ENCODE measurements around the gene TNPO3. TPM values are rescaled to one million over a fixed set of nuclear protein-coding genes. Genes with fewer than 3 reads are reported as not detected.

TNPO3 gene
- total RNA-seq, 2 experiments from 2014 or later: 17.1 to 18.7 TPM

DNA sequence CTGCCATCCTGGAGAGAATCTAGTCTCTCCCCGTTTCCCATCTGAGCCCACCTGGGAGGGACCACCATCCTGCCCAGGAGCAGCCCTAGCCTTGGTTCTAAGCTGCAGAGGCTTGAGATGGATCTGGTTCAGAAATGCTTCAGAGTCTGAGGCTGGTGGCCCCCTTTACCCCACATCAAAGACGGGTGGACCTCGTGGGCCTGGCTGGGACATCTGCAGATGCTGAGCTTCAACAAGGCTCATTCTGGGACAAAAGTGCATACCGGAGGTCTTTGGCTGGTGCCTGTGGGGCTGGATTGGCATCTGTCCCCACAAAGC lies 122.1 kb downstream of the TNPO3 start:
- Mint-ChIP-seq H3K4me3 (no peak overlapping the region), H3K9me3 (no peaks in the 10 kb centered on the region), H3K27ac (no peak overlapping the region), H3K4me1 (ENCODE audit: low read depth) (peaks cover 19% of the 10 kb centered on the region), H3K36me3 (ENCODE audit: low read depth) (no peaks in the 10 kb centered on the region), H3K27me3 (peaks cover 9% of the 10 kb centered on the region)
- peak; percentile 12 for ATAC-seq (ENCODE audit: poor library complexity)
- Histone ChIP-seq H3K9me3 (ENCODE audit: control insufficient read depth in 1 of 2, insufficient read depth in 1 of 2, low read length in 2 of 2) (peaks cover 0 to 4% of the 10 kb centered on the region in 2 experiments), H3K27ac (ENCODE audit: low read depth in 1 of 2, low read length in 2 of 2) (no peak overlapping the region), H3K4me1 (ENCODE audit: insufficient read depth, low read length) (peaks cover 31% of the 10 kb centered on the region), H3K4me3 (ENCODE audit: low read length) (peak overlapping the region; percentile 3), H3K27me3 (ENCODE audit: control insufficient read depth in 1 of 2, insufficient read depth in 2 of 2, low read length in 2 of 2) (no peaks in the 10 kb centered on the region), H3K36me3 (ENCODE audit: insufficient read depth, low read length) (no peaks in the 10 kb centered on the region)
- DNase-seq: no peak
- CTCF ChIA-PET: no interaction called here
- TF ChIP-seq, protein P1, sequence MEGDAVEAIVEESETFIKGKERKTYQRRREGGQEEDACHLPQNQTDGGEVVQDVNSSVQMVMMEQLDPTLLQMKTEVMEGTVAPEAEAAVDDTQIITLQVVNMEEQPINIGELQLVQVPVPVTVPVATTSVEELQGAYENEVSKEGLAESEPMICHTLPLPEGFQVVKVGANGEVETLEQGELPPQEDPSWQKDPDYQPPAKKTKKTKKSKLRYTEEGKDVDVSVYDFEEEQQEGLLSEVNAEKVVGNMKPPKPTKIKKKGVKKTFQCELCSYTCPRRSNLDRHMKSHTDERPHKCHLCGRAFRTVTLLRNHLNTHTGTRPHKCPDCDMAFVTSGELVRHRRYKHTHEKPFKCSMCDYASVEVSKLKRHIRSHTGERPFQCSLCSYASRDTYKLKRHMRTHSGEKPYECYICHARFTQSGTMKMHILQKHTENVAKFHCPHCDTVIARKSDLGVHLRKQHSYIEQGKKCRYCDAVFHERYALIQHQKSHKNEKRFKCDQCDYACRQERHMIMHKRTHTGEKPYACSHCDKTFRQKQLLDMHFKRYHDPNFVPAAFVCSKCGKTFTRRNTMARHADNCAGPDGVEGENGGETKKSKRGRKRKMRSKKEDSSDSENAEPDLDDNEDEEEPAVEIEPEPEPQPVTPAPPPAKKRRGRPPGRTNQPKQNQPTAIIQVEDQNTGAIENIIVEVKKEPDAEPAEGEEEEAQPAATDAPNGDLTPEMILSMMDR (IDR thresholded peaks at IDR 0.05): no peak
- POLR2A ChIA-PET: interaction anchor here (0.7 to 1.0 kb wide), 3 partner anchors 24 to 122 kb away, joined by 3 to 6 read pairs (median 4); no protein-coding TSS in a partner anchor
- intact Hi-C loops (cut with DNase I, micrococcal nuclease): no loop called here

DNA sequence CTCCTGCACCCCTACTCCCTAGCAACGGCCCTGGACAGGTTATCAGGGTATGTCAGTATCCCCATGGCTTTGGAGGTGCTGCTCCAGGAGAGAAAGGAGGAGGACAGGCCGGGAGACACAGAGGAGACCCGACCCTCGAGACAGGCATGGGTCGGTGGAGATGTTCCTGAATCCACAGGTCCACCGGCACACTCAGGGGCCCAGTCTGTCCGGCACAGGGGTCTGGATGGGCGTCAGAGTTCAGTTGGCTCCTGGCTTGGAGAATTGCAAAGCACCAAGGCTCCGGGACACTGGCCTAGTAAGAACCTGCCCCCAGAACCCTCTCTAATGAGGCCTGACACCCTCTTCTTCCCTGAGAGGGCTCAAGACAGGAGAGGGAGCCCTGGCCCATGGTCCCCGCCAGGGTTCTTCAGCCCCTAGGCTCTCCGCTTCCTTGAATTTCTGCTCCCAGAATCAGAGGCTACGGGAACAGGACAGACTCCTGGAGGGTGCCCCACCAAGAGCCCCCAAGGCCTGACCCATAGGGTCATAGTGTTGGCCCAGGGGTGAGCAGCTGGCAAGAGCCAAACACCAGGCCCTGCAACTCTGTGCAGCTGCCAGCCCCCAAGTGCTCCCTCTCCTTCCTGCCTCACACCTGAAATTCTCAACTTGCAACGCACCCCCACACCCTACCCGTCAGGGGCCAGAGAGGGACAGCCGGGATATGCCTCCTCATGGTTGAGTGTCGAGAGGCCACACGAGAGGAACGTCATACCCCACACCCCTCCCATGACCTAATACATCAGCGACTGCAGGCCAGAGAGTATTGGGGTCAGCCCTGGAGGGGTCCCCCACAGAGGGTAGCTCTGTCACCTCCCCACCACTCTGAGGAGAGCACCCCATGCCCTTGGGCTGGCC lies 122.7 kb downstream of the TNPO3 start:
- peaks cover 0 to 4% of the 10 kb centered on the region in 2 experiments for H3K9me3 ChIP-seq (ENCODE audit: control insufficient read depth in 1 of 2, insufficient read depth in 1 of 2, low read length in 2 of 2)
- Mint-ChIP-seq H3K9me3 (no peaks in the 10 kb centered on the region), H3K36me3 (ENCODE audit: low read depth) (no peaks in the 10 kb centered on the region), H3K4me3 (no peak overlapping the region), H3K27ac (no peak overlapping the region), H3K4me1 (ENCODE audit: low read depth) (peaks cover 16% of the 10 kb centered on the region), H3K27me3 (peaks cover 6% of the 10 kb centered on the region)
- intact Hi-C loops (cut with DNase I, micrococcal nuclease): no loop called here
- POLR2A ChIA-PET: no interaction called here
- no peak overlapping the region for H3K4me3 ChIP-seq (ENCODE audit: low read length)
- no peaks in the 10 kb centered on the region for H3K36me3 ChIP-seq (ENCODE audit: insufficient read depth, low read length)
- DNase-seq (no peak), ATAC-seq (ENCODE audit: poor library complexity) (no peak)
- peaks cover 27% of the 10 kb centered on the region for H3K4me1 ChIP-seq (ENCODE audit: insufficient read depth, low read length)
- H3K27me3 ChIP-seq (ENCODE audit: control insufficient read depth in 1 of 2, insufficient read depth in 2 of 2, low read length in 2 of 2): peaks cover 0 to 3% of the 10 kb centered on the region in 2 experiments
- TF ChIP-seq, protein P1 (IDR thresholded peaks at IDR 0.05): no peak
- CTCF ChIA-PET: no interaction called here
- no peak overlapping the region for H3K27ac ChIP-seq (ENCODE audit: low read depth in 1 of 2, low read length in 2 of 2)

DNA sequence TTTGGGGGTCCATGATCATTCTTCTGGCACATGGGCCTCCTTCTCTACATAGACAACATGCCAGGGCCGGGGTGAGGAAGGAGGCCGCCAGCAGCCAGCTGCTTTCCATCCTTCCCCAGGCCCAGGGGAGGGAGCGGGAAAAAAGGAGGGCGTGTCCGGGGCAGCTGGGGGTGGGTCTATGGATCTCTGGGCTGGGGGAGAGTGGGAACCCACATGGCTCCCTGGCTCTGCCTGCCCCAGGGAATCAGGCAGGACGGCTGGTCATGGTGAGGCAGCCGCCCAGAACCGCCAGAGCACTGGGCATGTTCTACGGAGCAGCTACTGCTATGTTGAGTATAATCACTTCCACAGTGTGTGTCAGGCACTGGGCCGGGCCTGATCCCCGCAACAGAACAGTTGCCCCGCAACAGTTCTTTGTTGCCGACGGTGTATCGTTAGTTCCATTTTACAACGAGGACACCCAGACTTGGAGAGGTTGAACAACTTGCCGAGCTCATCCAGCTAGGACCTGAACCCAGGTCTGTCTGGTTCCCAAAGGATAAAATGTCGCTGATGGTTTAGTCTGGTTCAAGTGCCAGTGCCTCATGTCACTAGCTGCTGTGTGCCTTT lies 123.6 kb downstream of the TNPO3 start:
- Mint-ChIP-seq H3K4me1 (ENCODE audit: low read depth) (peaks cover 10% of the 10 kb centered on the region), H3K4me3 (no peak overlapping the region), H3K36me3 (ENCODE audit: low read depth) (no peaks in the 10 kb centered on the region), H3K27me3 (no peaks in the 10 kb centered on the region), H3K9me3 (no peaks in the 10 kb centered on the region), H3K27ac (no peak overlapping the region)
- Histone ChIP-seq H3K4me1 (ENCODE audit: insufficient read depth, low read length) (peaks cover 22% of the 10 kb centered on the region), H3K4me3 (ENCODE audit: low read length) (no peak overlapping the region), H3K27me3 (ENCODE audit: control insufficient read depth in 1 of 2, insufficient read depth in 2 of 2, low read length in 2 of 2) (peaks cover 0 to 3% of the 10 kb centered on the region in 2 experiments), H3K9me3 (ENCODE audit: control insufficient read depth in 1 of 2, insufficient read depth in 1 of 2, low read length in 2 of 2) (peaks cover 0 to 4% of the 10 kb centered on the region in 2 experiments), H3K27ac (ENCODE audit: low read depth in 1 of 2, low read length in 2 of 2) (no peak overlapping the region), H3K36me3 (ENCODE audit: insufficient read depth, low read length) (no peaks in the 10 kb centered on the region)
- CTCF ChIA-PET: no interaction called here
- POLR2A ChIA-PET: no interaction called here
- TF ChIP-seq, protein P1 (IDR thresholded peaks at IDR 0.05): no peak
- ATAC-seq (ENCODE audit: poor library complexity) (no peak), DNase-seq (no peak)
- intact Hi-C loops (cut with DNase I, micrococcal nuclease): no loop called here

Measured in CD4-positive, alpha-beta T cell (primary cell).